HS-5 (cell line): ENCODE data around the gene EML1.

Experiments
- DNase-seq: peaks from one replicate; pipeline ENCODE4 v3.0.0-alpha.2; 2012; ENCODE audit warnings: low read depth

EML1 gene

DNA sequence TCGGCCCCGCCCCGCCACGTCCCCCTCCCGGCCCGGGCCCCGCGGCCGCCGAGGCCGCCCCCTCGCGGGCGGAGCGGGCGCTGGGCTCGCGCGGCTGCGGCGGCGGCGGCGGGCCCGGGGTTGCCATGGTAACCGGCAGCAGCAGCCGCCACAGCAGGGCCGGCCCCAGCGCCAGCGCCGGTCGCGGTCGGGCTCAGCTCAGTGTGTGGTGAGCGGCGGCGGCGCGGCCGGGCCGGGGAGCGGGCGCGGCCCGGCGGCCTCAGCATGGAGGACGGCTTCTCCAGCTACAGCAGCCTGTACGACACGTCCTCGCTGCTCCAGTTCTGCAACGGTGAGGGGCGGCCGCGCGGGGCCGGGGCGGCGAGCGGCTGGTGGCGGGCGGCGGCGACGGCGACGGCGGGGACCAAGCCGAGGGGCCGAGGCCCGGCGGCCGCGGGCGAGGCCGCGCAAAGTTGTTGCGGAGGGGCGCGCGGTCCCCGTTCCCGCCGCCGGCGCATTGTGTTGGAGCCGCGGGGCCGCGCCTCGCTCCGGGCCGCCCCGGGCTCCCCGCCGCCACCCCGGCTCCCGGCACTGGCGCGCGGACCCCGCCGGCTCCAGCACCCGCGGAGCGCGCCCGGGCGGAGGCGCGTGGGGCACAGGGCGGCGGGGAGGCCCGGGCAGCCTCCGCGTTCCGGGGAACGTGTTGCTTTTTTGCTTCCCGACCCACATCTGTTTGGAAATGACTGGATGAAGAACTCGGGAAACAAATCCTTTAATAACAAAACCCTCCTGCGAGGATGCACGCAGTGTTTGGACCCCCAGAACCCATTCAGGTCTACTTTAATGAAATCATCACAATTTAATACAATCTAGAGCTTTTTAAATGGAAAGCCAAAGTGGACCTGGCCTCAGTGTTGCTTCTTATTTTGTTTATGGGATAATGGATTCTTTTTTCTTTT, at the start of gene EML1:
EML1 (plus strand) TSS at position 201 of the 938 bp plus-strand sequence; CDS start at position 265, 64 bp downstream.
- no peak for DNase-seq

GRCh38 chr14:99744199-99744872, 48.9 kb upstream of the EML1 start:
- peak; percentile 31 for DNase-seq

DNA sequence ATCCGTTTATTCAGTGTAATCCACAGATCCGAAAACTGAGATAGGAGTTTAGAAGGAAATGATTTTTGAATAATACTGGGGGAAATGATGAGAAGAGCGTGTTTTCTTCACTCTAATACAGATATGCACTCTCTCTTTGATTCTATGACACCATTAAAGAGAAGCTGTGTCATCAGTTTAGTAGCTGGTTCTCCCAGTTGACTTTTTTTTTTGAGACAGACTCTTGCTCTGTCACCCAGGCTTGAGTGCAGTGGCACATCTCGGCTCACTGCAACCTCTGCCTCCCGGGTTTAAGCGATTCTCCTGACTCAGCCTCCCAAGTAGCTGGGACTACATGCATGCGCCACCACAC, 48.4 kb upstream of the EML1 start:
- DNase-seq, result no peak

DNA sequence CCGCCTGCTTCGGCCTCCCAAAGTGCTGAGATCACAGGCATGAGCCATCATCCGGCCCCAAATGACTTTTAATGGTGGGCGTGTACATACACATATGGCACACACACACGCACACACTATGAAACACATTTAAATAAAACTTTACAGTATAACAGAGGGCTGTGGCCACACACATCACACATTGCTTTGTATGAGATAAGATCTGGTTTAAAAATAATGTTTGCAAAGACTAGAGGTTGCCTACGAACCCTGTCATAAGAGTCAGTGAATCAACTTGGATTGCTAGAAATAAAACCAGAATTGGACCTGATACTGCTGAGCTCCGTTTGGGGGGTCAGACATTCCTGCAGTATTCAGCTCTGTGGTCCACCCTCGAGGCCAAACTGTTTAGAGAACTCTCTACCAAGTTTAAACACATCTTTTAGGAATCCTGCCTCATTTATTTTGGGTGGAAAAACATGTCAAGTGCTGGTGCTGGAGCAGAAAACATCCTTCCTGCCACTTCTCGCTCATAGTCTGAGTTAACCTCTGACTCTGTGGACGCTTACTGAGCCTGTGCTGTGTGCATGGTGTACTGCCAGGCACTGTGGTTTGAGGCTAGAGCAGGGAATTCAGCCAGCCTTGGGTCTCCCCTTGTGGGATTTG, 47.8 kb upstream of the EML1 start:
- DNase-seq, result no peak

DNA sequence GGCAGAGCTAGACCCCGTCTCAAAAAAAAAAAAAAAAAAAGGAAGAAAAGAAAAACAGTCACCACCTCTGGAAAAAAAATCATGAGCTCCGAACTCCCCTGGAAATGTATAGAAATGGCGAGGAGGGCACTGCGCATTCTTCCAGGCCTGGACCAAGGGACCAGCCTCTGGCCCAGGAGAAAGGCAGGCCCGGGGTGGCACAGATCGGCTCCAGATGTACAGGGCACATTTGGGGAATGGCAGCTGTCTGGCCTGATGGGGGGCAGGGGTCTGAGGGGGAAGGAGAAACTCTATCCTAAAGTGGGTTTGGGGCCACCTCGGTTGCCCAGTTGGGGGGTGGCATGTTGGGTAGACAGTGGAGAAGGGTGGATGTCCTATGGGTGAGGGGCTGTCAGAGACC, 46.0 kb upstream of the EML1 start:
- DNase-seq, result no peak

DNA sequence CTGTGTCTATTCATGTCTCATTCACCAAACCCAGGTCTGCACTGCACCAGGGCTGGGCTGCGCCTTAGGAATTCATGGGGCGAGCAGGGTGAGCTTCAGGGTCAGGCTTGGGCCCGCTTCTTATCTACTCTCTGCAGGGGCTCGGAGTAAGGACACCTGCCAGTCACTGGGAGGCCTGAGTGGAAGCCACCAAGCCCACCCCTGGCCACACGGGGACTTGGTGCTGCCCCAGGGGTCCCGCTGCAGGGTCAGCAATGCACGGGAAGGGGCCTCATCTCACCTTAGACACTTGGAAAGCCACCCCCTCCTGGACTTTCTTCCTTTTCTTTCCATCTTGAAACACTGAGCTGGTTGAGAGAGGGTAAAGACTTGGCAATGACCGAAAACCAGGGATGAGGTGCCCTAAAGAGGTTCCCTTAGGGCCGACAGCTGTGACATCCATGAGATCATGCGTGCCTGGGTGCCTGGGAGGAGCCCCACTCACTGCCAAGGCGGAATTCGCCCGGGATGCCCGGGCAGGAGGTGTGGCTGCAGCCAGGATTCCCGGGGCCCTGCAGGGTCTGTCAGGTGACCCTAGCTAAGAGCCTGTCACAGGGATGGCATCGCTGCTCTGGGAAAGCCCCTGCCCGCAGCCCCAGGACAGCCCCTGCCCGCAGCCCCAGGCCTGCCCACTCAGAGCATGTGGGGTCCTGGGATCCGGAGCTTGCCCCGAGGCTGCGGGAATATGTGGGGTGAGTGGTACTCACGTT, 45.5 kb upstream of the EML1 start:
- DNase-seq, result no peak

DNA sequence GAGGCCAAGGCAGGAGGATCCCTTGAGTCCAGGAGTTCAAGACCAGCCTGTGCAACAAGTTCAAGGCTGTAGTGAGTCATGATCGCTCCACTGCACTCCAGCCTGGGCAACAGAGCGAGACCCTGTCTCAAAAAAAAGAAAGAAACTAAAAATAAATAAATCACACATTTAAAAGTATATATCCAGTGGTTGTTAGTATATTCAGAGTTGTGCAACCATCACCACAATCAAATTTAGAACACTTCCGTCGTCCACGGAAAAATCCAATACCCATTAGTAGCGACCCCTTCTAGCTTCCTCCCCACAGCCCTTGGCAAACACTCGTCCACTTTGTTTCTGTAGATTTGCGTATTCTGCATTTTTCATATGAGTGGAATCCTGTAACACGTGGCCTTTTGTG, 44.7 kb upstream of the EML1 start:
- no peak for DNase-seq

DNA sequence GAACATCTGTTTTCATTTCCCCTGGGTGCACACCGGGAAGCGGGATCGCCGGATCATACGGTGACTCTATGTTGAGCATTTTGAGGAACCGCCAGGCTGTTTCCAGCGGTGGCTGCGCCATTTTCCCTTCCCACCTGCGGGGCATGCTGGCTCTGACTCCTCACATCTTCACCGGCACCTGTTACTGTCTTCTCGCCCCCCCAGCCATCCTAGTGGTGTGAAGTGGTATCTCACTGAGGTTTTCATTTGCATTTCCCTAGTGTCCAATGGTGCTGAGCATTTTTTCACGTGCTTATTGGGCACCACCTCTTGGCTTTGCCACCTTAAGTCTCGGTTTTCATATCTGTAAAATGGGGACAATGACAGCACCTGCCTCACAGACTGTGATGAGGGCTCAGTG, 44.1 kb upstream of the EML1 start:
- no peak for DNase-seq

- no peak for DNase-seq
Observed at GRCh38 chr14:99749763-99750715, 43.2 kb upstream of the EML1 start.

GRCh38 chr14:99750746-99751450, 42.3 kb upstream of the EML1 start:
- DNase-seq, result no peak

DNA sequence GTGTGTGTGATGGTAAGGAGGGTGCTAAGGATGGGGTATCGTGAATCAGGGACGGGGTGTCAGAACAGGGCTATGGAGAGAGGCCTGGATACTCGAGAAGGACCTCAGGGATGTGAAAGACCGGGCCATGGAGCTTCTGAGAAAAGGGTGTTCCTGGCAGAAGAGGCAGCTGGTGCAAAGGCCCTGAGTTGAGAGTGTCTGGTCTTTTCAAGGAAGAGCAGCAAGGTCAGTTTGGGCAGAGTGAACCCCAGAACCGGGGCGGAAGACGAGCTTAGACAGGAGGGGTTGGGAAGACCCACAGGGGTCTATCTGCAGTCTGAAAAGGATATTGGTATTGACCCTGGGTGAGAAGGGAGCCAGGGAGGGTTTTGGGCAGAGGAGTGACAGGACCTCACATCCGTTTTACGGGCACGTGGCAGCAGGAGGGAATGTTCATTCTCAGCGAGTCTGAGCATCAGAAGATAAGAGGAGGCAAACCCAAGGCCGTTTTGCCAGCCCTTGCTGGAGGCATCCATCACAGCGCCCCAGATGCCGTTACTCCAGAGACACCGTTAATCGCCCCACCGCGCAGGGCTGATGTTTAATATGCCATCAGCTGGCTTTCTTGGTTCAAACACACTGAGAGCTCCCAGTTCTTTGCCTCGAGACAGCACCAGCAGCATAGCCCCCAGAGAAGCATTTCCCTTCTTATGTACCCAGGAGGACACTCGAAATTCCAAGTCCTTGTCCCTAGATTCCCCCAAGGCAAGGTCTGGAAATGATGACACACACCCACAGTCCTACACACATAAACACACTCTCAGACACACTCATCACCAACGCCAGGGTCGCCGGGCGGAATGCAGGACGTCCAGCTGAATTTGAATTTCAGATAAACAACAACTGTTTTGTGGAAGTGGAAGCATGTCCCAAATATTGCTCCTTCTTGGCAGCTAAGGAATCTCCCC, 41.4 kb upstream of the EML1 start:
- DNase-seq, result no peak

DNA sequence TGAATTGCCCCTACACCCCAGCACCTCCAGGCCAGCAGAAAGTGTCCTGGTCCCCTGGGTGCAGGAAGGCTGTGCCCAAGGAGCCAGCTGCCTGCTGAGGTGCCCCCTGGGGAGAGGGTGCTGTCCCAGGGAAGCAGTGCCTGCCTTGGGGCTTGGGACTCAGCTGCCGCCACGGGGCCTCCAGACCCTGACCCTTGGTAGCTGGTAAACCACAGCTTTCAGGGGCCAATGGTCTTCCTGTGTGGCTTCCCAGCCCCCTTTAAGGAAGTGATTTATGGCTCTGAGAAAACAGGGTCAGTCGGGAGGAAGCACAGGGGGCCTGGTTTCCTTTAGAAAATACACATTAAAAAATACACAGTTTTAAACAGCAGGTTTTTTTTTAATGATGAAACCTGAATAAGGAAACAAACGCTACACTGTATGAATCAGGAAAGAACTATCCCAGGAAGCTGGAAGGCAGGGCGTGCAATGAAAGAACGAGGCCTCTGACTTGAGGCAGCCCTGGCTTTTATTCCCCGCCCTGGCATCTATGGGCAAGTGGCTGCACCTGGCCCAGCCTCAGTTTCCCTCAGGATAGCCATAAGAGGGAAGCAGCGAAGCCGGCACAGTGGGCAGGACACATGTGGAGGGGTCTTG, 40.6 kb upstream of the EML1 start:
- DNase-seq, result peak; percentile 56

- no peak for DNase-seq
Observed at GRCh38 chr14:99753225-99754140, 39.7 kb upstream of the EML1 start.

DNA sequence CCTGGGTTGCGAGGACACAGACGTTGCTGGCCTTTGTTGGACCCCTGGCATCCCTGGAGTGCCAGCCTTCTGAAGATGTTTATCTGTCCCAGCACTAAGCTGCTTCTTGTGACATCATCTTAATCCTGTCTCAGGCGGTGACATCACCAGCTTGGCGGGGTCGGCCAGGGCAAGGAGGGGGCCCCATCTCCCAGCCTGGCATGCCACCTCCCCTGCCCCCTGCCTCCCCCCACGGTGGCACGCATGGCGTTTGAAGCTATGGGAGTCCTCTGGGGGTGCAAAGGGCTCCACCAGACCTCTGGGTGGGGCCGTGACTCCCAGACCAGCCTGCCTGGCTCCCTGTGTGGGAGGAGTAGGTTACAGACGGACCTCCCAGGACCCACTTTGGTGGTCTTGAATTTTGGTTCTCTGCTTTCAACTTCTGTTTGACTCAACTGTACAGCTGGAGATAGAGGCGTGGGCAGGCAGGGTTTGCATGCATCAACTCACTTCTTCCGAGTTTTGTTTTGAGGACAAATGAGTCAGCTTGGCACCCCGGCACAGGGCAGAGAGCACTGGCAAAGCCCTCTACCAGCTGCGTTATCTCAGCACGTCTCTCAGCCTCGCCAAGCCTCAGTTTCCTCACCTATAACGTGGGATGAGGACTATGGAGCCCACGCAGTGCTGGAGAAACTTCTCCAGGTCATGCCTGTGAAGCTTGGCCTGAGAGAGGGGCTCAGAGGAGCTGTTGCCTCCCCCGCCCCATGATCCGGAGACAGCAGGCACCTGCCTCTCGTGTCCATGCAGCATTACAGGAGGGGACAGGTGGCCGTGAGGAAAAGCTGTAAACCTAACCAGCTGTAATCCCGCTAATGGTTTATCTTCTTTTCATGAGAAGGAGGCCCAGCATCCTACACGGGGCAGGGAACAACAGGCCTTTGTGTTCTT, 38.8 kb upstream of the EML1 start:
- no peak for DNase-seq

GRCh38 chr14:99755068-99755405, 38.2 kb upstream of the EML1 start:
- no peak for DNase-seq
